Activated gamma-delta T cell treated with anti-CD3 and anti-CD28 coated beads, Interleukin-2, amount 50 U/mL, for 16 hours (primary cell): ENCODE results near the gene PRDM15.

Source experiments
- DNase-seq: peaks from one replicate; pipeline ENCODE4 v3.0.0-alpha.2; 2020; ENCODE audit warnings: low read depth

The PRDM15 gene

DNA sequence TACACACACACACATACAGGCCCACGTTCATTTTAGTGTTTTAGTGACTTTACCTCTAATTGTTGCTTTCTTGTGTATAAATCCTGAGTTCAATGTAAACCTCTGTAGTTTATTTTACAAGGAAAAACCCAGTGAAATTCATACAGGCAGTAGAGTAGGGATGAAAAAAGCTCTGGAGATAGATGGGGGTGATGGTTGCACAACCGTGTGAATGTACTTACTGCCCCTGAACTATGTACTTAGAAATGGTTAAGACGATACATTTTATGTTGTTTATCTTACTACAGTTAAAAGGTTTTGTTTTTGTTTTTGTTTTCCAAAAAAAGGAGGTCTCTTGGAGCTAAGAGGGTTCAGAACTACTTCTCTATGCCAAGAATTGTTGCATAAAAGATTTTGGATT, 29.7 kb upstream of the PRDM15 start:
- DNase-seq, result no peak

DNA sequence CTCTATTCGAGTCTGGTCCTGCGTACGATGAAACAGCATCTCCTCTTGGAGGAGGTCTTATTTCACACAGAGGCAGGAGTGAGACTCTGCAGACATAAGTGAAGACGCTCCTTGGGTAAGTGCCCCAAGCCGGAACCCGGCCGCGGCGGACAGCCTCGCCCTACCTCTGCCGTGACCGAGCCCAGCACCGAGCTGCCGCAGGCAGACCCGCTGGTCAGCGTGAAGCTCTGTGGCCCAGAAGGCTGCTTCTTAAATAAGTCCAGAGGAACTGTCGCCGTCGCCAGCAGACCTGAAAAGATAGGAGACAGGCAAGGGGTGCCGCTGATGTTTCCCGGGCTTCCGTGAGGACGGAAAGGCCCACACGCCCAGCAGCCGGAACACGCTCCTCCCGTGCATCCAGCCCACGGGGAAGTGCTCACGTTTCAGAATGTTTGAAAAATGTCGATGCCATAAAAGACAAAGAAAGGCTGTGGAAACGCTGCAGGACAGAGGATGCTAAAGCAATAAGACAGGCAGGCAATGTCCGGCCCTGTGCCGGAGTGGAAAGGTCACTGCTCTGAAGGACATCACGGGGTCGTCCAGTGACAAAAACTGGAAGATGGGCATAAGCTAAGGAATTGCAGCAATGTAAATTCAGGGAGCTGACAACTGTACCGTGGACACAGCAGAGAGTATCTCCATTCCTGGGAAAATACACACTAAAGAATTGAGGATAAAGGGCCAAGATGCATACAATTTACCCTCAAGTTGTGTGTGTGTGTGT, 28.5 kb upstream of the PRDM15 start:
- no peak for DNase-seq

DNA sequence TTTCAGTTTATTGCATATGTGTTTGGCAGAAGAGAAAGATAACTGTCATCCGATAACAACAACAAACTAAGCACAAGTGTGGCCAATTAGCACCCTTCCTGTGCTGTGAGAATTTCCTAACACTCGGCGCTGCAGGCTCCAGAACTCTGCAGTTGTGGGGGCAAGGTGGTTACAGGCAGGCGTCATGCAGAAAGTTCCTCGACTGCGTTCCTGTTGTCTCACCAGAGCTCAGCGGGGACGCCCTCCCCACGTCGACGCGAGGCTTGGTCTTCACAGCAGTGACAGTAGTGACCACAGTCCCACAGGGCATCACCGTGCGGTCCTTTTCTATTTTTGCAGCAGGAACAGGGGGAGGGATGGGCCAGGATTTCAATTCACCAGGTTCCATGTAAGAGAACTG, 27.6 kb upstream of the PRDM15 start:
- DNase-seq, result no peak

DNA sequence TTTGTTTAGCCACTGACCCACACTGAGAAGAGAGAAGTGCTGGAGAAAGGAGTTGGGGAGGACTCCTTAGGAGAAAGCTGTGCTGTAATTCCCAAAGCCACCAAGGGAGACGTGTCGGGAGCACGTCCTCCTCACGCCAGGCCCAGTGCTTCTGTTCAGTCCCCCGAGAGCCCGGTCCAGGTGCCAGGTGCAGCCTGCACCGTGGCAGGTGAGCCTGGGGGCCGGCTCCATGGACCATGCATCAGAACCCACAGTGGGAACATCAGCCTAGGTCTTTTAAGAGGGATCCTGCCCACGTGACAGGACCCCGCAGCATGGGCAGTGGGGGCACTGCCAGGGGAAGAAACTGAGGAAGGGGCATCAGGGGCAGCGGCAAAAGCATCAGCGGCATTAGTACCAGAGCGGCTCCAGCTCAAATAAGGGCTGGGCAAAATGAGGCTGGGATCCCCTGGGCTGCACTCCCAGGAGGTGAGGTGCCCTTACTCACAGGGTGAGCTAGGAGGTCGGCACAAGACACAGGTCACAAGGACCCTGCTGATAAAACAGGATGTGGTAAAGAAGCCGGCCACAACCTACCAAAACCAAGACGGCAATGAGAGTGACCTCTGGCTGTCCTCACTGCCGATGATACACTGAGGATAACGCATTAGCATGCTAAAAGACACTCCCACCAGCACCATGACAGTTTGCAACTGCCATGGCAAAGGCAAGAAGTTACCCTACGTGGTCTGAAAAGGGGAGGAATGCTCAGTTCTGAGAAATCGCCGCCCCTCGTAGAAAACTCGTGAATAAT, 24.6 kb upstream of the PRDM15 start:
- no peak for DNase-seq

DNA sequence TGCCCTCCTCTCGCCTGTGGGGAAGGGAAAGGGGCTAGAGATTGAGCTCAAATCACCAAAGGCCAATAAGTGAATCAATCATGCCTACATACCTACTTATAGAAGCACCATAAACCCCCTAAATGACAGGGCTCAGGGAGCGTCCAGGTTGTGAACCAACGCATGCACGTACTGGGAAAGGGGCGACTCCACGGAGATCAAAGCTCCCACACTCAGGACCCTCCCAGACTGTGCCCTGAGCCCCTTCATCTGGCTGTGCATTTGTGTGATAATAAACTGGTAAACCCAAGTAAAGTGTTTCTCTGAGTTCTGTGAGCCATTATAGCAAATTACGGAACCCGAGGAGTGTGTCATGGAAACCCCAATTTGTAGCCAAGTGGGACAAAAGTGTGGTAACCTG, 23.8 kb upstream of the PRDM15 start:
- DNase-seq, result no peak

DNA sequence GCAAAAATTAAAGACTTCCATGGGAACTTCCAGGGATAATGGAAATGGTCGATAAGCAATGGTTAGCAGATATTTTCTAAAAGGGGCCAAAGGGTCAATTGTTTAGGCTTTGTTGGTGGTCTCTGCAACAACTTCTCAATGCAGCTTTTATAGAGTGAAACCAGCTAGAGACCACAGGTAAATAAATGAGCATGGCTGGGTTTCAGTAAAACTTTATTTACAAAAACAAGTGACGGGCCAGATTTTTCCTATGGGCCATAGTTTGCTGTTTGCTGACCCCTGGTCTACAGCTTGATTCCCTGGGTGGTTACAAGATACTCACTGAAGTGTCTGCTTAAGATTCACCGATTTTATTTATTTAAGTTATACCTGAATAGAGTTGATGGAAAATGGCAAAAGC, 22.6 kb upstream of the PRDM15 start:
- no peak for DNase-seq

DNA sequence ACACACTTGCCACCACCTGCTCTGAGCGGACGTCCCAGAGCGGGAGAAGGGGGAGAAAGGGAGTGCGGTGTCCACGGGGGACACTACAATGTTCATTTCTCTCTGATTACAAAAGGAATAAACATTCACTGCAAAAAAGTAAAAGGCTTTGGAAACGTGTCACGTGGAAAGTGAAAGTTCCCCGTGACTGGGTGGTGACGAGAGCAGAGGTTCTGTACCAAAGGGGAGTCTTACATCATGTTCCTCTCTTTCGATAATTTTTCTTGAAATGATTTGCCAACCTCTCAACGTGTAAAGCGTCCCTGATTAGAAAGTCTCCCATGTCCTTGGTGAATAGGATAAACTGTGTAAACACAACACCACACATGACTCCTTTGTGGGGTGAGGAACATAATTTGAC, 22.0 kb upstream of the PRDM15 start:
- no peak for DNase-seq

DNA sequence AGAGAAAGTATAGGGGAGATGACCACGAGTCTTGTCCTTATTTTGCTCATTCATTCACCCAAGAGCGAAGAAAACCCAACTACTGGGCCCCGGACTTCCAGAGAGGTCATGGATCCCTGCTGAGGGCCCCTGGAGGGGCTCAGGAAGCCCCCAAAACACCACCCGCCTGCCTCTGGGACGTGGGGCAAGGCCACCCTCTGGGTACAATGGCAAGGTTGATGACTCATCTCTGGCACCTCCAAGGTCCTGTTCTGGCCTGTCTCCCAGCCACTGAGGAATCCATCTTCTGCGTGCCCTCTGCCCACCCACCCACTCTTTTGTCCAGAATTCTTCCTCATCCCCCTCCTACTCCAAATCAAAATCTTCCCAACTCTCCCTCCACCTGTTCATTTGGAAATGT, 21.3 kb upstream of the PRDM15 start:
- no peak for DNase-seq

DNA sequence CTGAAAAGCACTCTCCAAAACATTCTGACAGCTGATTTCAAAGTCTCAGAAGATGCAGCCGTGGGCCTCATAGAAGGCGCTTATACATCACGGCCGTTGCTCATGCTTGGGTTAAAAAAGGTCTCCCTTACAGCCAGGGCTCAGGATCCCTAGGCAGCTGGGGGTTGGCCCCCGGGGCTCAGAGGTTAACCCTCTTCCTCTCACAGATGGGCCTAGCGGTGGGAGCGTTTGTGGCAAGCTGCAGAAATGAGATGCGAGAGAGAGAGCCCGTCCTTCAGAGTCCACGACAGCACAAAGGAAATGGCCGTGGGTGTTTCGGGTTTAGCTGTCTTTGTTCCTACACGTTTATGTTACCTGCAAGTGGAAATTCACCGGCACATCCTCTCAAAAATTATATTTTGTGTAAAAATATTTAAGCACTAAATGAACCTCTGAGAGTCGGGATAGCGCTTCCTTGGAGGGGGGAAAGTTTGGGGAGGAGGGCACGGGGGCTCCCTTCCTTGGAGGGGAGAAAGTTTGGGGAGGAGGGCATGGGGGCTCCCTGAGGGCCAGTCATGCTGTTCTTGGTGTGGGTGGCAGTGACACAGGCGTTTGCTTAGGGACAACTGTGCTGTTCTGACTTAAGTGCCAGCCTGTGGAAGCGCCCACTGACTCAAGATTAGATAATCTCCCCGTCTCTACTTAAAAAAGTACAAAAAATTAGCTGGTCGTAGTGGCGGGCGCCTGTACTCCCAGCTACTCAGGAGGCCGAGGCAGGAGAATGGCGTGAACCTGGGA, 20.5 kb upstream of the PRDM15 start:
- peak; percentile 24 for DNase-seq

DNA sequence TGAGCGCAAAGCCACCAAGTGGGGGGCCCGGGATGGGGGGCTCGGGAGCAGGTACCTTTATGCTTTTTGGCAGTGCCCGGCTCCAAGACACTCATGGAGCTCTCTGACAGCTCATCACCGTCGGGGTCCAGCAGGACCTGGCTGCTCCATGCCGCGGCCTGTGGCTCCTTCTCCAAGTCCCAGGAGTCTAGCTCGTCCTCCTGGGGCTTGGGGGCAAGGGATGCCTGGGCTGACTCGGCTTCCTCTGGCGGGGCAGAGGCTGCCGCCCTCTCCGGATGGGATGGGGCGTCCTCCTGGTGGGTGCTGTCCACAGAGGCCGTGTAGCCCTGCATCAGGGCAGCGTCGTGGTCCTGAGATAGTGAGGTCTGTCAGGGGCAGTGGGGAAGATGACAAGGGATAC, 19.9 kb upstream of the PRDM15 start:
- DNase-seq, result no peak

DNA sequence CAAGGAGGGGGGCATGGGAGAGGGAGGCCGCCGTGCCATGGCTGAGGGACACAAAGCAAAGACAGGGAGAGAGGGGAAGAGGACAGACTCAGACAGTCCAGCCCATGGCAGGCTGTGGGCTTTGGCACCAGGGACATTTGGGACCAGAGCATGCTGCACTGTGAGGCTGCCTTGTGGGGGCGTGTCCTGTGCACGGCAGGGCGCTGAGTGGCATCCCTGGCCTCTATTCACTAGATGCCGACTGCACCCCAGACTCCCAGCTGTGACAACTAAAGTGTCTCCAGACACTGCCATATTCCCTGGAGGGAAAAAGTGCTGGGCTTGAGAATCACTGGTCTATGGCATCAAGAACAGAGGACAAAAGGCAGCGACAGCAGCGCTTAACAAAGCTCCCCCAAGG, 18.6 kb upstream of the PRDM15 start:
- DNase-seq, result no peak

DNA sequence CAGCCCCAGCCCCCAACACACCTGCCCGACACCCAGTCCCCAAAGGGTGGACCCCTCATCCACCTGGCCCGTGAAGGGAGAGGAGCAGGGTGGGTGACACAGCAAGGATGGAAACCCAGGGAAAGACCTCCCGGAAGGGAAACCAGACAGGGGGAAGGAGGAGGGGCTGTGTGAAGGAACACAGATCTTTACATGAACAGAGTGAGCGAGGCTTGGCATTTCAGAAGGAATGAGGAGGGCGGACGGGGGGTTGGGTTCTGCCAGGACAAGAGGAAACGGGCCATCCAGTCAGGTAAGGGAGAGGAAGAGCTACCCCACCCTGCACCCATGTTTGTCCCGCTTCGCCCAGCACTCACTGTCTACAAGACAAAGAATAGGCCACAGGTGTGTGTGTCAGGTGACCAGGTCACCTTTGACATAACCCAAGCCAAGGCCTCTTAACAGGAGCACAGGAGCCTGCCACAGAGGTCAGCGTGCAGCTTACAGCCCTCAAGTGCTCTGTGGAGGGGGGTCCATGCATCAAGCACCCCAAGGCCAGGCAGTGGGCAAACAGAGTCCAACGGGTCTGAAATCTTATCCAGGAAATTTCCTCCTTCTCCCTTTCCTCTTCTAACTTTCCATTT, 18.0 kb upstream of the PRDM15 start:
- no peak for DNase-seq

DNA sequence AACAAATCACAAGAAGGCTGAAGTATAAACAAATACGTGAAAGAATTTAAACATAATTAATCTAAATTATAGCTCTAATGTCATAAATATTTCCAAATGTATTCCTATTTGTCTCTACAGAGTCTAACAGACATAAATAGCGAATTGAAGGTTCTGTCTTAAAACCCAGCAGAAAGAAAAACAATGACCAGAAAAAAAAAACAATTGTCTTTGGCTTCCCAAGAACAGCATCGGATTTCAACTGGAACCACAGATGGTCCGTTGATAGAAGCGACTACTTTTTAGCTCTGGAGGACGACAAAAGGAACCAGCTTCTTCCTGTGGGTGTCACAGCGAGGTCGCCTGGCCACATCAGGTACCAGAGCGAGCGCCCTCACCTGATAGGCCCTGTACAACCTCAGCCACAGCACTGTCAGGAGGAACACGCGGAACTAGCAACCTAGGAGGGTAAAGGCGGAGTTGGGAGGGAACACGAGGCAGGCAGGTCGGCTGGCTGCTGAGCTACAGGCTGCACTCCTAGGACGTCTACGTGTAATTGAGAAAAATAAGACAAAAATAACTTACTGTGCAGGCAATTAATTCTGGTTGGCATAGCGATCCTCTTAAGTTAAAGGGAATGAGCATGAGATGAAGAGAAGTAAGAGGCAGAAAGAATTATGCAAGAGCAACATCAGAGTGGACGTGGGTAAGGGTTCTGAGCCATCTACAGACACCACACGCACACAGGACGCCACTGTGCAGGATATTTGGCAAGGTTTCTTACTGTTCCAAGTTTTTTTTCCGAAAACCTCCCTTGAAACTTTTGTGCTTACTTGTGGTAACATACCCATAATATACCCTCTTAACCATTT, 16.7 kb upstream of the PRDM15 start:
- peak; percentile 34 for DNase-seq

DNA sequence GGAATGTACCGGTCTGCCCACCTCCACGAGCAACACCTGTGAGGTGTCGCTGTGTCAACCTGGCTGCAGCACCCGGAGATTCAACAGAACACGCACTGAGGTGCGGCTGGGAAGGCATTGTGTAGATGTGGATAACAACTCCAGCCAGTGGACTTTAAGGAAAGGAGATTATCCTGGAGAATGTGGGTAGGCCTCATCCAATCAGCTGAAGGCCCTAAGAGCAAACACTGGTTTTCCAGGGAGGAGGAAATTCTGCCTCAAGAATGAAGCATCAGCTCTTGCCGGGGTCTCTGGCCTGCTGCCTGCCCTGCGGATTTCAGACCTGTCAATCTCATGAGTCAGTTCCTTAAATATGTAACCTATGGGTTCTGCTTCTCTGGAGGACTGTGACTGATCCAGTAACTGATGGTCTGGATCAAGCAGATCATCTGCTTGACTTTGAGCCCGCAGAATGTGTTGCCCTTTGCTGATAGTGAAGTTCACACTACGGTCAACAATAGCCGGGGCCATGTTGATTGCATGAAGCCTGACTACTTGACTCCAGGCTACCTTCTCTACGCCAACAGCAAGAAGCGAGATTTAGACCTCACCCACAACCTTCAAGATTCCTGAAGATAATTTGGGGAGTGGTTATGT, 15.9 kb upstream of the PRDM15 start:
- no peak for DNase-seq

DNA sequence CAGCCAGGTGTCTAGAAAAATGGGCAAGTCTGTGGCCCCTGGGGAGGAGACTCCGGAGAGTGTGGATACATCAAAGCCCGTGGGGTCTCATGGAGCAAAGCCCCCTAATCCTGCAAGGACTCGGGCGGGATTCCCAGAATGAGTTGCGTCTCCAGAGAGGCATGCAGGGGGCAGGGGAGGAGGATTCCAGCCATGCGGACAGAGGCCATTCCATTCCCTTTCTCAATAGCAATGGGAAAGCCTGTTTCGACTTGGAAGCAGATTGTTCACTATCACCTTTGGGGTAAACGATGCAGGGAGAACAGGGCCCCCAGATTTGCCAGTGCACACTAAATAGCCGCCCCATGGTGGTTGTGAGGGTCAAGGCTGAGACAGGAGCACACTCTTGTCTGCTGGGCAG, 15.4 kb upstream of the PRDM15 start:
- DNase-seq, result no peak

DNA sequence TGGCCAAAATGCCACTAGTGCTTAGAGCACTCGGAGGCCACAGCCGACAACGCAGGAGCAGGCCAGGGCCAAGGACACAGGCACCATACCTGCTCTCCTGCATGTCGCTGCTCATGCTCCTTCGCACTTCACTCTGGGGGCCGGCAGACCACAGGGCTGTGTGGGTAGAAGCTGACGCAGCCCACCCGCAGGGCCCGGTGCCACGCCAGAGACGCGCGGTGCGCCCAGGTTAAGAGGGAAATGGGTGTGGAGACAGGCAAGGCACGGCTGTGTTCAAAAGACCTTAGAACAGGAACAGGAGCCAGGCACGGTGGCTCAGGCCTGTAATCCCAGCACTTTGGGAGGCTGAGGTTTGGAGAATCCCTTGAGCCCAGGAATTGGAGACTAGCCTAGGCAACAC, 13.6 kb upstream of the PRDM15 start:
- no peak for DNase-seq

DNA sequence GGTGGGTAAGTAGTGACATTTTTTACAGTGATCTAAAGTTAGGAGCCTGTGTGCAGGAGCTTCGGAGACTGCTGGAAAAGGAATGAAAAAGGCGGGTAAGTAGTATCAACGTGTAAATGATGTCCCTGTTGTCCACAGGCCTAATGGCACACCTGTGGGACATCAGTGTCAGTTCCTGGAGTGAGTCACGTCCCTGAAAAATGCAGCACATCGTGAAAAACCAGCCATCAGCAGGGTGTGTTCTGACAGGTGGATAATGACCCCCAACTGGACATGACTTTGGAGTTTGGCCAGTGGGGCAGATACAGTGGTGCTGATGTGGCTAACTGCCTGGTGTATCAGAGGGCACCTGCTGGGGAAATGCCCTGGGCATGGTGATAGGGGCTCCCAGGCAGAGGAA, 12.0 kb upstream of the PRDM15 start:
- no peak for DNase-seq

DNA sequence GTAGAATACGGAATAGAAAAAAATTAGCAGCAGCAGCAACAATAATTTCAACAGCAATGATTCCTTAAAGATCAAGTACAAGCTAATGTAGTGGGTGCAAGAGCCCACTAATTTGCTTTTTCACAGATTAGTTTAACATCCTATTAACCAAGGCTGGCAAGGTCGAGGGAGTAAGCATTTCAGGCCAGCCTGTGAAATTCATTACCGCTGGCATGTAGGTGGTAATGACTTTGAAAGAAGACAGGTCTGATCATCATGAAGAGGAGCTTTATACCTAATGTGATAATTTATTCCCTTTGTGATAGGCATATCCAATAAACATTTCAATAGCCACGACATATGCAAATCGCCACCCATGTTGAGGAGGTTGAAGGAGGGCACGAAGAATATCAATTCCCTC, 11.2 kb upstream of the PRDM15 start:
- DNase-seq, result no peak

DNA sequence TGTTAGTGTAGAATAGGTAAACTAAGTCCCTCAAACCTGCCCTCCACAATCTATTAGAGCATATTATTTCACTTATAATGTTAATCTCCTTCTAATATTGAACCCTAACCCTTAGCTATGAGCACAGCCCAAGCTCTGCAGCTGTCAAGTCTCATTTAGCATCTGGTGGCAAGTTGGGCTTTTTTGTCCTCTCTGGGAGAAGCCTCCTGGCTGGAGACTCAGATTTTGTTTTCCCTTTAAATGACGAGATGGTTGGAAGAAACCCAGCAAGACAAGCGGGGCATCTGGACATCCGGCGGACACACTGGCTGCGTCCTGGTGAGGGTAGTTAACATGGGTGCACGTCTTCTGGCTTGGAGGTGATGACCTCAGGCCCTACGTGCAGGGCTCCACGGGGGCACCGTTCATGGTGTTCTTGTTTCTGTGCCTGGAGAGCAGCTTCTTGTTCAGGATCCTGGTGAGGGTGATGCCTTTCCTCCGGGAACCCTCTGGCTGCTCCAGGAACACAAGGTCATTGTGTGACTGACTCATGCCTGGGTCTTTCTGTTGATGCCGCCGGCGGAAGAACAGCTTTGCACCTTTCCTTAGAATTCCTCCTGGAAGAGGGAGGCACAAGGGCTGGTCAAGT, 9.7 kb upstream of the PRDM15 start:
- DNase-seq, result no peak

DNA sequence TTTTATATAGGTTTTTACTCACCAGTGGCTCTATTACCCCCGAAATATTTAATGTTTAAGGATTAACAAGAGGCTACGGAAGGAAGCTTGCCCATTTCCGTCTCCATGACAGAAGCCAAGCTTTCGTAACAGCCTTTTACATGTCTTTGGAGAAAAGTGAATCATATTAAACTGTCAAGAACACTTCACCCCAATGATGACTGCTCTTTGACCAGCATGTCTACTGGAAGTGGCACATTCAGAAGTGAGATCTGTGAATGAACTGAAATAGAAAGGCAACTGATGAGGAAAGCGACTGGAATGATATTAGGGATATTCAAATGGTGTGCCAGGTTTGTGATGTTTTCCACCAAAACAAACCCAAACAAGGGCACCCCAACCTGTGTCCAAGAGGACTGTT, 8.5 kb upstream of the PRDM15 start:
- no peak for DNase-seq

DNA sequence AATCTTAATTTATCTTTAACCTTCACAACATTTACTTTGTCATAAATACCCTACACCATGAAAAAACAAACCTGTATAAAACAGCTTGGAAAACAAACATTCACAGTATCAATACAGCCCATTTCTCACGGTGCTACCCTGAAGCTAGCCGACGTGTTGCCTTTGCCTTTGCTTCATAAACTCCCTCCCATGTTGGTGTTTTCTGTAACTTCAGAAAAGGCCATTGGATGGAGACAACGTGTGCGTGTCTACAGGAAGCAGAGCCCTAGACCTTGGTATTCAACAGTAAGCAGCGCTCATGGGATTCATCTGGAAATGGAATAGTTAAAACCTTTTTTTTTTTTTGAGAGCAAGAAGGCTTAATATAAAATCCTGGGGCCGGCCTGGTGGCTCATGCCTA, 7.2 kb upstream of the PRDM15 start:
- no peak for DNase-seq
